T-cell (primary cell): ENCODE results near the gene BNIPL. TPM values are rescaled to one million over a fixed set of nuclear protein-coding genes. Genes with fewer than 3 reads are reported as not detected.

Source experiments
- ATAC-seq, 4 experiments: fragments of 200-7000 bp in 3 of 4; fragments of 150-1000 bp in 1 of 4; cut with Tn5 transposase; replicated peaks in 1 of 4; 1 replicate in 3 of 4; 2 replicates in 1 of 4; pipeline ENCODE4 v1.10.0; 2021; ENCODE audit warnings: moderate library complexity in 3 of 4, mild to moderate bottlenecking in 2 of 4, moderate number of reproducible peaks in 1 of 4
- CTCF ChIA-PET, 2 donors: fragments of 300-600 bp; sonication (Branson Sonifier 250); formaldehyde crosslinking; loops; one replicate each; lab custom pipeline; 2022; ENCODE audit warnings: antibody characterized with exemption in 2 of 2; lab: Charles Lee
- POLR2A ChIA-PET, 2 donors: fragments of 300-600 bp; sonication (Branson Sonifier 250); formaldehyde crosslinking; loops; one replicate each; lab custom pipeline; 2022; ENCODE audit warnings: antibody characterized with exemption in 2 of 2; lab: Charles Lee
- DNase-seq, 35 experiments: peaks; one replicate each; pipeline versions ENCODE4 v3.0.0 to v3.0.0-alpha.2; 2013 to 2023
- H3K27ac ChIP-seq: one replicate; pipeline ENCODE4 v1.5.1; 2013; ENCODE audit warnings: low read length
- H3K27me3 ChIP-seq, 2 experiments: replicated peaks in 1 of 2; 1 replicate in 1 of 2; 2 replicates in 1 of 2; pipeline versions ENCODE4 v1.6.1 to v1.7.0; 2013; ENCODE audit warnings: low read length in 1 of 2, mixed read lengths in 1 of 2; ENCODE audit not compliant: control insufficient read depth in 2 of 2, insufficient read depth in 2 of 2; ENCODE audit errors: extremely low read depth in 1 of 2
- H3K36me3 ChIP-seq, 2 donors: 1 replicate in 1 of 2; 2 replicates in 1 of 2; pipeline versions ENCODE4 v1.6.1 to v1.7.0; 2013; ENCODE audit warnings: low read length in 1 of 2; ENCODE audit not compliant: control insufficient read depth in 2 of 2, insufficient read depth in 1 of 2; ENCODE audit errors: extremely low read depth in 1 of 2
- H3K4me1 ChIP-seq, 2 experiments: 1 replicate in 1 of 2; 2 replicates in 1 of 2; pipeline versions ENCODE4 v1.6.1 to v1.7.0; 2013; ENCODE audit warnings: low read length in 2 of 2, mixed read lengths in 1 of 2; ENCODE audit not compliant: insufficient read depth in 2 of 2, control insufficient read depth in 1 of 2; ENCODE audit errors: extremely low read depth in 1 of 2
- H3K4me3 ChIP-seq, 2 donors: 1 replicate in 1 of 2; 2 replicates in 1 of 2; pipeline versions ENCODE4 v1.5.1 to v1.7.0; 2013; ENCODE audit warnings: mild to moderate bottlenecking in 2 of 2, low read length in 1 of 2, moderate library complexity in 1 of 2; ENCODE audit not compliant: control insufficient read depth in 1 of 2; ENCODE audit errors: extremely low read depth in 1 of 2
- H3K9me3 ChIP-seq: 2 replicates; pipeline ENCODE4 v1.7.0; 2013
- H3K27ac Mint-ChIP-seq, 2 donors: one replicate each; pipeline ENCODE4 v1.8.0; 2020 to 2021; ENCODE audit warnings: mild to moderate bottlenecking in 2 of 2, mixed read lengths in 2 of 2
- H3K27me3 Mint-ChIP-seq, 2 donors: one replicate each; pipeline ENCODE4 v1.8.0; 2021 to 2022; ENCODE audit warnings: mixed read lengths in 2 of 2
- H3K36me3 Mint-ChIP-seq: one replicate; pipeline ENCODE4 v1.8.0; 2021; ENCODE audit warnings: mixed read lengths
- H3K4me1 Mint-ChIP-seq, 3 donors: one replicate each; pipeline ENCODE4 v1.8.0; 2020 to 2022; ENCODE audit warnings: mixed read lengths in 3 of 3, mild to moderate bottlenecking in 1 of 3
- H3K4me3 Mint-ChIP-seq, 3 donors: one replicate each; pipeline ENCODE4 v1.8.0; 2020 to 2022; ENCODE audit warnings: mild to moderate bottlenecking in 3 of 3, mixed read lengths in 3 of 3, moderate library complexity in 3 of 3
- H3K9me3 Mint-ChIP-seq, 3 donors: one replicate each; pipeline ENCODE4 v1.8.0; 2020 to 2022; ENCODE audit warnings: mixed read lengths in 3 of 3
- WGBS: methylation state at CpG from one replicate; pipeline ENCODE4 v1.1.5; 2013; ENCODE audit warnings: missing lambda C conversion rate; ENCODE audit not compliant: insufficient coverage; 5-methylcytosine and 5-hydroxymethylcytosine counted together
- total RNA-seq, 35 experiments: library from RNA in 6 of 35; stranded (reverse) in 6 of 35; fragments of 120-200 nt in 1 of 35; gene quantifications; one replicate each; pipeline versions ENCODE4 v1.2.1 to v1.2.4 and lab custom pipeline; 2013 to 2026

Gene BNIPL
- total RNA-seq, 5 donors from 2014 or later (not counting 1 experiment from before 2014, with no cell fraction given): 0.54 to 2.6 (median 2.2) TPM

DNA sequence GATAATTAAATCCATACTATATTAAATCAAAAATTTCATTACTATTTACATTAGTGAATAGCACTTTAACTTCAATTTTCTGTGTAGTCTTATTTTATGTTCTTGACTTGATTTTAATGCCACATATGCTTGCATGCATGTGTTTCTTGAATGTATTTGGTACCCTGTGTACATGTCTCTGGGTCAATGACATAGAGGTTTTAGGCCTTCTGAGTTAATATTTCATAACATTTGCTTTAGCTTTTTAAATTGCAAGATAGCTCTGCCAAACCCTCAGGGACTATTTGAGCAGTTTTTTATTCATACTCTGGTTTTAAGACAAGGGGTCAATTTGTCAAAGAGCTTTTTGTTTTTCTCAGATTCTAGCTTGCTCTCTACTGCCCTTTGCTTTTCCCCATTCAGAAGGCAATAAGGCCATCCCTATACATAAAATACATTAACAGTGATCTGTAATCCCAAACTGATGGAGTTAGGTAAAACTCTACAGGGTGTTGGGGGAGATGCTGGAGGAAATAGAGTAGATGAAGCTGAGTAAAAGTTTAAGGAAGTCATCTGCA lies 28.8 kb downstream of the BNIPL start:
- no peak overlapping the region for H3K4me3 Mint-ChIP-seq
- no peaks in the 10 kb centered on the region for H3K9me3 Mint-ChIP-seq
- peaks cover 0 to 9% of the 10 kb centered on the region in 2 donors for H3K36me3 ChIP-seq

DNA sequence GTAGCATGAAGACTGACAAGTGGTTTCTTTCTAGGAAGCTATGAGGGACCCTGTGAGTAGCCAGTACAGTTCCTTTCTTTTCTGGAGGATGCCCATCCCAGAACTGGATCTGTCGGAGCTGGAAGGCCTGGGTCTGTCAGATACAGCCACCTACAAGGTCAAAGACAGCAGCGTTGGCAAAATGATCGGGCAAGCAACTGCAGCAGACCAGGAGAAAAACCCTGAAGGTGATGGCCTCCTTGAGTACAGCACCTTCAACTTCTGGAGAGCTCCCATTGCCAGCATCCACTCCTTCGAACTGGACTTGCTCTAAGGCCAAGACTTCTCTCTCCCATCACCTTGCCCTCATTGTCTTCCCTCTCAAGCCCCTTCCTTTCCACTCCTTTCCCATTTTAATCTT lies 30.8 kb downstream of the BNIPL start:
- no peaks in the 10 kb centered on the region for H3K27me3 Mint-ChIP-seq
- ChIA-PET CTCF (interaction anchor here in 1 of 2 donors (0.7 kb wide), 1 partner anchor 8 kb away, joined by 5 read pairs; no protein-coding TSS in a partner anchor), POLR2A (no interaction called here)
- H3K27ac ChIP-seq: no peak overlapping the region
- H3K4me3 ChIP-seq: no peak overlapping the region
- no peaks in the 10 kb centered on the region for H3K27me3 ChIP-seq
- no peaks in the 10 kb centered on the region for H3K9me3 Mint-ChIP-seq
- H3K36me3 ChIP-seq: peaks cover 0 to 9% of the 10 kb centered on the region in 2 donors
- H3K36me3 Mint-ChIP-seq: no peaks in the 10 kb centered on the region
- H3K4me1 ChIP-seq: peaks cover 3 to 22% of the 10 kb centered on the region in 2 experiments
- no peaks in the 10 kb centered on the region for H3K9me3 ChIP-seq
- H3K4me1 Mint-ChIP-seq: peaks cover 13 to 19% (median 19%) of the 10 kb centered on the region in 3 donors
- no peak for ATAC-seq
- no peak overlapping the region for H3K4me3 Mint-ChIP-seq
- no peak for DNase-seq
- WGBS: 100% methylated on average over 3 of the region's 4 CpGs
- H3K27ac Mint-ChIP-seq: peak overlapping the region in 1 of 2 donors; percentile 34

More for the DNA sequence above, 28.8 kb downstream of the BNIPL start:
- Mint-ChIP-seq H3K27me3 (no peaks in the 10 kb centered on the region), H3K27ac (peak overlapping the region in 1 of 2 donors; percentile 23), H3K36me3 (no peaks in the 10 kb centered on the region), H3K4me1 (peaks cover 15 to 25% (median 18%) of the 10 kb centered on the region in 3 donors)
- no peak for ATAC-seq
- H3K27ac ChIP-seq: no peak overlapping the region
- DNase-seq: no peak
- ChIA-PET POLR2A (interaction anchor here (0.5 to 1.0 kb wide), 5 partner anchors 8 to 574 kb away, joined by 3 to 6 read pairs (median 5); no protein-coding TSS in a partner anchor), CTCF (interaction anchor here (0.6 to 1.4 kb wide), 5 partner anchors 7 to 190 kb away, joined by 3 to 5 read pairs (median 3); no protein-coding TSS in a partner anchor)
- no peaks in the 10 kb centered on the region for H3K9me3 ChIP-seq
- no peak overlapping the region for H3K4me3 ChIP-seq
- no peaks in the 10 kb centered on the region for H3K27me3 ChIP-seq
- H3K4me1 ChIP-seq: peaks cover 7 to 14% of the 10 kb centered on the region in 2 experiments

DNA sequence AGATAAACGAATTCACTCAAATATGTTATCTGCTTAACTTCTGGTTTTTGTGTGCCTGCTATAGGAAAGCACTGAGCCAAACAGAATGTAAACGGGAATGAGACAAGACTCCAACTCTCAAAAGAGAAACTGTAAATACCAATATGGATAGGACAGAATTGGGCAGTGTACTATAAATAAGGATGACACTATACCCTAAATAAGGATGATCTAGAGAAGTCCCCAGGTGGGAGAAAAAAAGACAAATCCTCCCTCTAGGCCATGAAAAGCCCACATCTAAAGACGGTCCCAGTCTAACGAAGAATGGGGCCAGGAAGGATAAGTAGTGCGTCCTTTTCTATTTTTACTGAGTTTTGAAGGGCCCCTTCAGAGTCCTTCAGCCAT lies 32.7 kb downstream of the BNIPL start:
- Histone ChIP-seq H3K9me3 (no peaks in the 10 kb centered on the region), H3K4me3 (no peak overlapping the region), H3K27ac (no peak overlapping the region), H3K36me3 (peaks cover 4 to 10% of the 10 kb centered on the region in 2 donors), H3K27me3 (no peaks in the 10 kb centered on the region), H3K4me1 (peaks cover 3 to 24% of the 10 kb centered on the region in 2 experiments)
- POLR2A ChIA-PET: no interaction called here
- Mint-ChIP-seq H3K27me3 (no peaks in the 10 kb centered on the region), H3K27ac (peak overlapping the region; percentile 69 to 100), H3K4me1 (peaks cover 22 to 28% (median 28%) of the 10 kb centered on the region in 3 donors), H3K36me3 (peaks cover 3% of the 10 kb centered on the region), H3K9me3 (no peaks in the 10 kb centered on the region), H3K4me3 (peak overlapping the region; percentile 94 to 97 (median 96))
- no peak for DNase-seq
- no CpG with 5 or more reads among the region's 5 CpGs for WGBS
- ATAC-seq: no peak
- CTCF ChIA-PET: interaction anchor here in 1 of 2 donors (2.6 kb wide), 1 partner anchor 11 kb away, joined by 10 read pairs; no protein-coding TSS in a partner anchor

DNA sequence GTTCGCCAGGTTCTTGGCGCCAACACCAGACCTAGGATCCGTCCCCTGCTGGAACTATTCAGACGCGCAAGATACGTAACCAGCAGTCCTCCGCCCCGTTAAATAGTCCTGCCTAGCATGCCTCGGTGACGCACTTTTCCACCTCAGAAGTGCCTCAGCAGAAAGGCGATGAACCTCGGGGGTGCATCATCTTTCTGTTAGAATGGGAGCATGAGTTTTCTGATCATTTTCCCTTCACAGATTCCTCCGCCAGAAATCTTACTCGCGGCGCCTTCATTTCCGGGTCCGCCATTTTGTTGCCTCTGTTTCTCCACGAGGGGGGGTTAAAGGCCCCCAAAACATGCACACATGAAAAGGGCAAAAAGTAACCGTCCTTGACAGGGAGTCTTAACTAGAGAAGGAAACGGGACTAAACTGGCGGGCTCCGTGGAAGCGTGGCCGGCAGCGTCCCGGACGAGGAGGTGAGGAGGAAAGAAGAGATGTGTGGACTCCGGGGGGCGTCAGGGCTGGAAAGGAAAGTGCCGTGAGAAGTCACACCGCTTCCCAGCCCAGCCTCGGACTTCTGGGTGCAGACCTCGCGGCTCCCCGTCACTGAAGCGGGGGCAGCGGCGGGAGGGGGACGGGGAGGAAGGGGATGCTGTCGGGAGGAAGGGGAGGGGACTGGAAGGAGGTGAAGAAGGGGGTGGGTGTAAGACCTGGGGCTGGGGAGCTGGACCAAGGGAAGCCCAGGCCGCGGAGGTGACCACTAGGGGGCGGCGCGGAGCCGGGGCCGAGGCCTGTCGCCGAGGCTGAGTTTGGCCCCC lies 34.3 kb downstream of the BNIPL start, which contains the start of gene GABPB2:
Gene GABPB2 (plus strand): TSS at position 288 of the 803 bp plus-strand sequence. CDS start 17,429 bp downstream, outside the sequence.
- Histone ChIP-seq H3K4me1 (peaks cover 3 to 24% of the 10 kb centered on the region in 2 experiments), H3K27ac (peak within 1 kb of the TSS; percentile 94), H3K9me3 (no peaks in the 10 kb centered on the region), H3K4me3 (peak within 1 kb of the TSS; percentile 87 to 98), H3K27me3 (no peaks in the 10 kb centered on the region), H3K36me3 (peaks cover 7 to 13% of the 10 kb centered on the region in 2 donors)
- Mint-ChIP-seq H3K27me3 (no peaks in the 10 kb centered on the region), H3K27ac (peak within 1 kb of the TSS; percentile 100), H3K36me3 (peaks cover 3% of the 10 kb centered on the region), H3K4me3 (peak within 1 kb of the TSS; percentile 94 to 97 (median 96)), H3K4me1 (peaks cover 24 to 30% (median 28%) of the 10 kb centered on the region in 3 donors), H3K9me3 (no peaks in the 10 kb centered on the region)
- POLR2A ChIA-PET: interaction anchor here in 1 of 2 donors (0.7 kb wide), 1 partner anchor 750 kb away, joined by 6 read pairs; no protein-coding TSS in a partner anchor
- peak; percentile 68 to 93 (median 79) for DNase-seq
- peak; percentile 81 to 85 (median 82) for ATAC-seq
- CTCF ChIA-PET: interaction anchor here (0.6 to 2.6 kb wide), 12 partner anchors 10 to 491 kb away, joined by 3 to 10 read pairs (median 3); partner anchors contain the start of genes CDC42SE1 (in 1 of the 2), MINDY1 (in 1 of the 2), MLLT11 (in 1 of the 2) and TNFAIP8L2 (in 1 of the 2)
- WGBS: 0% methylated on average over 26 of the region's 50 CpGs

DNA sequence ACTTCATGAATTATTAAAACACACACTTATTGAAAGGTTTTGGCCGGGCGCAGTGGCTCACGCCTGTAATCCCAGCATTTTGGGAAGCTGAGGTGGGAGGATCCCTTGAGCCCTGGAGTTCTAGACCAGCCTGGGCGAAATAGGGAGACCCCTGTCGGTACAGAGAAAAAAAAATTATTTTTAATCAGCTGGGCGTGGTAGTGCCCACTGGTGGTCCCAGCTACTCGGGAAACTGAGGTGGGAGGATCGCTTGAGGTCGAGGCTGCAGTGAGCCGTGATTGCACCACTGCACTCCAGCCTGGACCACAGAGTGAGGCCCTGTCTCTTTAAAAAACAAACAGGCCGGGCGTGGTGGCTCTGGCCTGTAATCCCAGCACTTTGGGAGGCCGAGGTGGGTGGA lies 35.8 kb downstream of the BNIPL start:
- no peaks in the 10 kb centered on the region for H3K9me3 ChIP-seq
- 100% methylated on average over 7 of the region's 13 CpGs for whole genome bisulfite sequencing
- H3K4me3 Mint-ChIP-seq: peak overlapping the region; percentile 94 to 97 (median 96)
- H3K4me1 Mint-ChIP-seq: peaks cover 28 to 31% (median 28%) of the 10 kb centered on the region in 3 donors
- no peaks in the 10 kb centered on the region for H3K27me3 ChIP-seq
- H3K36me3 Mint-ChIP-seq: peaks cover 3% of the 10 kb centered on the region
- H3K27me3 Mint-ChIP-seq: no peaks in the 10 kb centered on the region
- no peak overlapping the region for H3K27ac ChIP-seq
- peaks cover 7 to 8% of the 10 kb centered on the region in 2 donors for H3K36me3 ChIP-seq
- no peaks in the 10 kb centered on the region for H3K9me3 Mint-ChIP-seq
- H3K27ac Mint-ChIP-seq: peak overlapping the region; percentile 100
- POLR2A ChIA-PET: interaction anchor here (0.5 to 0.7 kb wide), 3 partner anchors 13 to 460 kb away, joined by 4 to 14 read pairs (median 6); partner anchors contain the start of gene CDC42SE1 (in 1 of the 2)
- DNase-seq (no peak), ATAC-seq (no peak)
- CTCF ChIA-PET: interaction anchor here (0.5 to 1.8 kb wide), 4 partner anchors 13 to 691 kb away, joined by 3 to 6 read pairs (median 4); partner anchors contain the start of genes CDC42SE1 (in 1 of the 2) and MRPL9 (in 1 of the 2)
- no peak overlapping the region for H3K4me3 ChIP-seq
- peaks cover 3 to 24% of the 10 kb centered on the region in 2 experiments for H3K4me1 ChIP-seq
